Breast epithelium (tissue), 3 donors: ENCODE measurements around the gene CIAO3.
A peak's percentile ranks its signal among the peaks of the same experiment; 100 is the strongest.

Experiments
- POLR2AphosphoS5 ChIP-seq, 3 donors: sonication (generic); formaldehyde crosslinking; IDR thresholded peaks; one replicate each; pipeline ENCODE4 v1.6.1; 2017; ENCODE audit warnings: antibody characterized with exemption in 3 of 3
- TF ChIP-seq, protein P1 (sequence below), 3 donors: fragments of 450-650 bp; IDR thresholded peaks; one replicate each; pipeline ENCODE4 v1.5.1; 2016 to 2017; ENCODE audit warnings: antibody characterized with exemption in 3 of 3, mild to moderate bottlenecking in 3 of 3, moderate library complexity in 3 of 3

DNA sequence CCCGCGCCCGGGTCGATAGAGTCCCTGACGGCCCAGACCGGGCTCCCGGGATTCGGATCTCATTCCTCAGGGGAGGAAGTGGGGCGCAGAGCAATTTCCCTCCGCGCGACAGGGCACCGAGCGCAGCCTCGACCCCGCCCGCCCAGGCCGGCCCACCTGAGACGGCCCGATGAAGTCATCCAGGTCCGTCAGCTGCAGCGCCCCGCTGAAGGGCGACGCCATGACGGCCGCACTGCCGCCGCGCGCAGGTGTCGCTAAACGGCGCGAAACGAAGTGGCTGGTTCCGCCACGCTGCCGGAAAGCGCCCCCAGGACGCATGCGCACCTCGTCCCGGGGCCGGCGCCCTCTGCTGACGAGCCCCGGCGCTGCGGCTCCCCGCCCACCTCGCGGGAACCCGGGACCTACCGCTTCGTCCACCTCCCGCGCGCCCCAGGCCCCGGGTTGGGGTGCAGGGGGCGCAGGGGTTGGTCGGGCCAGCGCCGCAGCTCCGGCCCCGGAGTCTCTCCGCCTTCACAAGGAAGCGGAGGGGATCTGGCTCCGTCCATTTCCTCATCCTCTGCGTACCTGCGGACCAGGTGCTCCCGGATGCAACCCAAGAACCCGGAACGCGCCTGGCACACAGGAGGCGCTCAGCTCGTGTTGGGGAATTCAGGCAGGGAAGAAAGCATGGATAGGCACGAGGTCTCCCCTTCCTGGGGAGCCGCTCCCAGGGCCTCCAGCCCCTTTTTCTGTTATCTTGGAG lies at the start of gene CIAO3:
- peak; percentile 95 to 100 (median 100) for TF ChIP-seq POLR2AphosphoS5 (IDR thresholded peaks at IDR 0.05)
- TF ChIP-seq, protein P1, sequence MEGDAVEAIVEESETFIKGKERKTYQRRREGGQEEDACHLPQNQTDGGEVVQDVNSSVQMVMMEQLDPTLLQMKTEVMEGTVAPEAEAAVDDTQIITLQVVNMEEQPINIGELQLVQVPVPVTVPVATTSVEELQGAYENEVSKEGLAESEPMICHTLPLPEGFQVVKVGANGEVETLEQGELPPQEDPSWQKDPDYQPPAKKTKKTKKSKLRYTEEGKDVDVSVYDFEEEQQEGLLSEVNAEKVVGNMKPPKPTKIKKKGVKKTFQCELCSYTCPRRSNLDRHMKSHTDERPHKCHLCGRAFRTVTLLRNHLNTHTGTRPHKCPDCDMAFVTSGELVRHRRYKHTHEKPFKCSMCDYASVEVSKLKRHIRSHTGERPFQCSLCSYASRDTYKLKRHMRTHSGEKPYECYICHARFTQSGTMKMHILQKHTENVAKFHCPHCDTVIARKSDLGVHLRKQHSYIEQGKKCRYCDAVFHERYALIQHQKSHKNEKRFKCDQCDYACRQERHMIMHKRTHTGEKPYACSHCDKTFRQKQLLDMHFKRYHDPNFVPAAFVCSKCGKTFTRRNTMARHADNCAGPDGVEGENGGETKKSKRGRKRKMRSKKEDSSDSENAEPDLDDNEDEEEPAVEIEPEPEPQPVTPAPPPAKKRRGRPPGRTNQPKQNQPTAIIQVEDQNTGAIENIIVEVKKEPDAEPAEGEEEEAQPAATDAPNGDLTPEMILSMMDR (IDR thresholded peaks at IDR 0.05): peak; percentile 87 to 98 (median 94)
